OCI-LY1 (cell line): Measurements from ENCODE around the gene TESMIN.

Source experiments
- H2AFZ ChIP-seq: fragments of 200-600 bp; sonication (generic), shearing (Covaris generic); 2 replicates; pipeline ENCODE4 v1.6.0; 2014; ENCODE audit warnings: antibody characterized with exemption, mild to moderate bottlenecking, low read length
- H3F3A ChIP-seq: fragments of 200-600 bp; sonication (generic), shearing (Covaris generic); 2 replicates; pipeline ENCODE4 v1.6.0; 2014; ENCODE audit warnings: mild to moderate bottlenecking, antibody characterized with exemption, low read length, moderate library complexity; ENCODE audit not compliant: insufficient read depth
- H3K27ac ChIP-seq: fragments of 200-600 bp; sonication (generic); 2 replicates; pipeline ENCODE4 v1.5.1; 2014; ENCODE audit warnings: low read length, mixed run types, mild to moderate bottlenecking, low read depth; ENCODE audit not compliant: poor library complexity, severe bottlenecking
- H3K27me3 ChIP-seq: fragments of 200-600 bp; sonication (generic); 2 replicates; pipeline ENCODE4 v1.6.0; 2014; ENCODE audit warnings: antibody characterized with exemption, mild to moderate bottlenecking, low read length, moderate library complexity; ENCODE audit not compliant: insufficient read depth
- H3K36me3 ChIP-seq: fragments of 200-600 bp; sonication (generic); 2 replicates; pipeline ENCODE4 v1.6.1; 2014; ENCODE audit warnings: mild to moderate bottlenecking, antibody characterized with exemption, low read length, moderate library complexity, mixed read lengths; ENCODE audit not compliant: insufficient read depth
- H3K4me1 ChIP-seq: fragments of 200-600 bp; sonication (generic); 2 replicates; pipeline ENCODE4 v1.5.1; 2014; ENCODE audit warnings: mild to moderate bottlenecking, low read length, moderate library complexity; ENCODE audit not compliant: insufficient read depth, severe bottlenecking
- H3K4me2 ChIP-seq: fragments of 200-600 bp; sonication (generic), shearing (Covaris generic); 2 replicates; pipeline ENCODE4 v1.6.1; 2014; ENCODE audit warnings: low read length
- H3K4me3 ChIP-seq: fragments of 200-600 bp; sonication (generic); 2 replicates; pipeline ENCODE4 v1.5.1; 2014; ENCODE audit warnings: low read length, low read depth, mild to moderate bottlenecking, mixed read lengths; ENCODE audit not compliant: poor library complexity, severe bottlenecking
- H3K79me2 ChIP-seq: fragments of 200-600 bp; shearing (Covaris generic); 2 replicates; pipeline ENCODE4 v1.6.1; 2016; ENCODE audit warnings: mixed run types, low read length, mixed read lengths; ENCODE audit not compliant: insufficient read depth
- H3K9ac ChIP-seq: fragments of 200-600 bp; sonication (generic), shearing (Covaris generic); 2 replicates; pipeline ENCODE4 v1.6.1; 2014; ENCODE audit warnings: mild to moderate bottlenecking, low read length, mixed read lengths
- H3K9me2 ChIP-seq: fragments of 200-600 bp; sonication (generic), shearing (Covaris generic); 2 replicates; pipeline ENCODE4 v1.6.1; 2014; ENCODE audit warnings: low read depth, mild to moderate bottlenecking, low read length, mixed read lengths
- H3K9me3 ChIP-seq: fragments of 200-600 bp; shearing (Covaris generic); 2 replicates; pipeline ENCODE4 v1.6.1; 2014; ENCODE audit warnings: low read length, mixed read lengths
- H4K20me1 ChIP-seq: fragments of 200-600 bp; sonication (generic), shearing (Covaris generic); 2 replicates; pipeline ENCODE4 v1.6.0; 2016; ENCODE audit warnings: mild to moderate bottlenecking, low read length; ENCODE audit not compliant: insufficient read depth
- CTCF ChIP-seq: fragments of 200-600 bp; sonication (generic), shearing (Covaris generic); IDR thresholded peaks from 2 replicates; pipeline ENCODE4 v1.5.1; 2017; ENCODE audit warnings: mild to moderate bottlenecking, antibody characterized with exemption, low read length, moderate library complexity, mixed read lengths
- EZH2 ChIP-seq: fragments of 200-600 bp; sonication (generic), shearing (Covaris generic); IDR thresholded peaks from 2 replicates; pipeline ENCODE4 v1.8.0; 2017; ENCODE audit warnings: borderline replicate concordance, mixed run types, mild to moderate bottlenecking, antibody characterized with exemption, low read length, moderate library complexity, mixed read lengths

The TESMIN gene

DNA sequence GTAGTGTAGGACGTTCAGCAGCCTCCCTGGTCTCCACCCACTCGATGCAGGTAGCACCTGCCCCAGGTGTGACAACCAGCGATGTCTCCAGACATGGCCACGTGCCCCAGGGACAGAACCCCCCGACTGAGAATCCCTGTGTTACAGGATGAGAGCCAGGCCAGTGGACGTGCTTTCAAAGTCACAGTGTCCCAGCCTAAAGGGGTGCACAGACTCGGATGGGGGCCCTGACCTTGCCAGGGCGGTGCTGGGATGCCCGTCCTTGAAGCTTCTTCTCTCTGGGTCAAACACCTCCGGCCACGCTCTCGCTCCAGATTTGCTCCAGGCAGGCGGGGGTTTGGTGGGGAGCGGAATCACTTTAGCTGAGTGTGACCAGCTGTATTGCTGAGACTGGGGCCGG is 90.3 kb downstream of the TESMIN start:
- H2AFZ ChIP-seq = no peak overlapping the region
- H3K9ac ChIP-seq = no peak overlapping the region
- no peaks in the 10 kb centered on the region for H3K4me1 ChIP-seq
- no peaks in the 10 kb centered on the region for H3K79me2 ChIP-seq
- no peaks in the 10 kb centered on the region; the same call in 1 of the 2 replicates for H3K36me3 ChIP-seq
- no peak overlapping the region for H3K27ac ChIP-seq
- H3K27me3 ChIP-seq = peaks cover 8% of the 10 kb centered on the region; the same call in 1 of the 2 replicates
- no peaks in the 10 kb centered on the region for H4K20me1 ChIP-seq
- H3K9me3 ChIP-seq = 0 out of 2 replicates have a peak, but pooled peaks cover 2% of the 10 kb centered on the region
- TF ChIP-seq EZH2 = no peak
- TF ChIP-seq CTCF = no peak
- no peak overlapping the region for H3K4me2 ChIP-seq
- no peaks in the 10 kb centered on the region for H3F3A ChIP-seq
- H3K4me3 ChIP-seq = no peak overlapping the region
- H3K9me2 ChIP-seq = no peaks in the 10 kb centered on the region

GRCh38 chr11:68660066-68660810 is 91.1 kb downstream of the TESMIN start:
- peaks cover 11% of the 10 kb centered on the region; the same call in 1 of the 2 replicates for H3K27me3 ChIP-seq
- no peak overlapping the region for H3K9ac ChIP-seq

GRCh38 chr11:68659158-68659921 is 92.0 kb downstream of the TESMIN start:
- H3K9me2 ChIP-seq = no peaks in the 10 kb centered on the region
- no peaks in the 10 kb centered on the region for H3K4me1 ChIP-seq
- H3K4me3 ChIP-seq = no peak overlapping the region
- H3K27ac ChIP-seq = no peak overlapping the region
- no peak overlapping the region for H3K9ac ChIP-seq
- no peaks in the 10 kb centered on the region; the same call in 1 of the 2 replicates for H3K36me3 ChIP-seq
- H2AFZ ChIP-seq = no peak overlapping the region
- TF ChIP-seq CTCF (no peak), EZH2 (no peak)
- H3K79me2 ChIP-seq = no peaks in the 10 kb centered on the region
- no peaks in the 10 kb centered on the region for H4K20me1 ChIP-seq
- H3K9me3 ChIP-seq = 0 out of 2 replicates have a peak, but pooled peaks cover 2% of the 10 kb centered on the region
- H3F3A ChIP-seq = no peaks in the 10 kb centered on the region
- H3K27me3 ChIP-seq = peaks cover 11% of the 10 kb centered on the region; the same call in 1 of the 2 replicates
- no peak overlapping the region for H3K4me2 ChIP-seq

More at GRCh38 chr11:68660066-68660810, 91.1 kb downstream of the TESMIN start:
- TF ChIP-seq EZH2 (no peak), CTCF (no peak)
- Histone ChIP-seq H3K9me2 (no peaks in the 10 kb centered on the region), H4K20me1 (no peaks in the 10 kb centered on the region), H3K4me3 (no peak overlapping the region), H2AFZ (no peak overlapping the region), H3K79me2 (no peaks in the 10 kb centered on the region), H3K9me3 (0 out of 2 replicates have a peak, but pooled peaks cover 2% of the 10 kb centered on the region), H3K27ac (no peak overlapping the region), H3K4me1 (no peaks in the 10 kb centered on the region), H3K4me2 (no peak overlapping the region), H3F3A (no peaks in the 10 kb centered on the region), H3K36me3 (no peaks in the 10 kb centered on the region; the same call in 1 of the 2 replicates)
